ENCODE data around the gene CCNI2. TPM values are rescaled to one million over a fixed set of nuclear protein-coding genes. Genes with fewer than 3 reads are reported as not detected.
A peak's percentile ranks its signal among the peaks of the same experiment; 100 is the strongest.

CCNI2 gene
- total and polyA plus RNA-seq, 9 of the 15 experiments (the other 6 are each of a cell fraction or from before 2014, with no cell fraction given), result 0.05 to 1.7 (median 0.81) TPM; not detected in 5

DNA sequence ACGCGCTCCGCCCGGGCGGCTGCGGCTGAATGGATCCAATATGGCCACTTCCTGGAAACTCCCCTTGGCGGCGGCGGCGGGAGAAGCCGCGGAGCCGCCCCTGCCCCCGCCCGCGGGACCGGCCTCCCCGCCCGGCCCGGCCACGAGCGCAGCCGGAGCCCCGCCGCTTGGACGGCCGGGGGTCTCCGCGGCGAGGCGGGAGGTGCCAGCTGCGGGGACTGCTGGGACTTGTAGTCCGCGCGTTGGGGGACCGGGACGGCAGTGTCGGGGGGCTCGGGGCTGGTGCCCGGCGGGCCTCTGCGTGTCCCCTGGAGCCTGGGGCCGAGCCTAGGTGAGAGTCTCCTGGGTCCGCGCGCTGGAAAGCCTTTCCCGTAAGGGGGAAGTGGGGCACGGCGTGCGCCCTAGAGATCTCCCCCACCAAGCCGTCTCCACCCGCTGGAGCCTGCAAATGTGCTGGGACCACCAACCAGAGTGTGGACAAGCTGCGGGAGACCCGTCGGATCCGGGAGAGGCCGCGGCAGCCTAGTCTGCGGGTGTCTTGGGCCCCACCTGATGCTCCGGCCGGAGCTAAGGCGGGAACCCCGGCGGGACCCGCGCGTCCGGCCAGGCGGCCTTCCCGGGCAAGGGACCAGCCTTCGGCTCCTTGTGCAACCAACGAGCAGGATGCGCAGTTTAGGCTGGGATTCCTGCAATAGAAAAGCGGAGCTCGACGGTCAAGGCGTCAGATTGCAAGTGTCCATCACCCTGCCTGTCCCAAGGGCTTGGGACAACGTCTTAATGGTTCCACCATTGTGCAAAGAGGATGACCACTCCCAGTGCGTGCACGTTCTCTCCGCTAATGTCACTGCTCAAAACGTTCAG lies 30.2 kb downstream of the CCNI2 start, which contains the start of gene SEPTIN8:
Gene SEPTIN8 (minus strand): TSS at position 31 of the 861 bp plus-strand sequence. CDS start 102 bp downstream, outside the sequence.
- intact Hi-C loops (cut with micrococcal nuclease) (loop anchor here (2.0 kb wide), 1 partner anchor 43 kb away; no protein-coding TSS in a partner anchor), in situ Hi-C loops (cut with MboI) (no loop called here)
- Histone ChIP-seq H3K27ac (ENCODE audit: extremely low read depth, low read depth, low read length) (peak within 1 kb of the TSS; percentile 79), H3K9me3 (replicated peaks; ENCODE audit: control insufficient read depth, insufficient read depth, low read depth, low read length) (no peaks in the 10 kb centered on the region), H3K4me3 (peak within 1 kb of the TSS; percentile 58), H2AFZ (ENCODE audit: low read depth, low read length) (peak within 1 kb of the TSS; percentile 93), H3K4me1 (replicated peaks in 1 of 2; ENCODE audit: control insufficient read depth in 2 of 2, insufficient read depth in 2 of 2, low read length in 2 of 2) (peaks cover 53 to 60% of the 10 kb centered on the region in 2 experiments), H3K36me3 (ENCODE audit: control insufficient read depth, insufficient read depth, low read length) (peaks cover 22% of the 10 kb centered on the region; the same call in 2 of the 3 replicates), H3K27me3 (ENCODE audit: control insufficient read depth in 2 of 2, insufficient read depth in 2 of 2, low read length in 2 of 2) (no peaks in the 10 kb centered on the region), H4K20me1 (replicated peaks; ENCODE audit: control insufficient read depth, insufficient read depth, low read length) (no peaks in the 10 kb centered on the region; the same call in 1 of the 2 replicates), H3K9me1 (ENCODE audit: control insufficient read depth, insufficient read depth, low read length) (no peaks in the 10 kb centered on the region), H3K9ac (ENCODE audit: insufficient read depth in 1 of 2, low read depth in 2 of 2, low read length in 2 of 2) (peak within 1 kb of the TSS; percentile 81 to 95), H3K79me2 (ENCODE audit: control insufficient read depth, insufficient read depth, low read length) (peaks cover 60% of the 10 kb centered on the region), H3K4me2 (ENCODE audit: insufficient read depth, low read length) (peak within 1 kb of the TSS; percentile 88)
- ChIA-PET POLR2A (interaction anchor here (0.5 to 2.9 kb wide), 11 partner anchors 9 to 485 kb away, joined by 3 to 10 read pairs (median 4); partner anchors contain the start of gene RAD50), CTCF (ENCODE audit: low intra/inter-chr PET ratio) (interaction anchor here (0.7 kb wide), 1 partner anchor 116 kb away, joined by 3 read pairs; no protein-coding TSS in a partner anchor)
- ATAC-seq (peak; percentile 43), FAIRE-seq (peak; percentile 65), DNase-seq (ENCODE audit: extremely low read depth in 1 of 4, low spot score in 3 of 4) (peak; percentile 73 to 87 (median 82))
- WGBS (ENCODE audit: insufficient coverage, low coverage, missing lambda C conversion rate), result 3% methylated on average over 47 of the region's 82 CpGs
- TSS peak; percentile 56 for BruUV-seq (replicated peaks)
- TF ChIP-seq SIX5 (IDR thresholded peaks at IDR 0.05; ENCODE audit: borderline replicate concordance in 1 of 2, insufficient read depth in 1 of 2, low read depth in 1 of 2, low read length in 2 of 2) (peak; percentile 35 to 45; a peak in 2 of 4 replicates), MBD2 (IDR thresholded peaks at IDR 0.05; ENCODE audit: borderline replicate concordance, low read depth) (0 out of 2 replicates have a peak, but pooled peaks have one; percentile 10), ZNF583 (CRISPR knock-in tag; IDR thresholded peaks at IDR 0.05) (0 out of 2 replicates have a peak, but pooled peaks have one; percentile 8), TEAD1 (CRISPR knock-in tag; IDR thresholded peaks at IDR 0.05) (0 out of 4 replicates have a peak, but pooled peaks of 1 of the 2 experiments have one; percentile 17), LCOR (CRISPR knock-in tag; IDR thresholded peaks at IDR 0.05) (peak; percentile 56), ZNF384 (IDR thresholded peaks at IDR 0.05; ENCODE audit: low read depth, low read length) (no peak), ZNF143 (CRISPR knock-in tag; IDR thresholded peaks at IDR 0.05) (peak; percentile 63), RCOR1 (IDR thresholded peaks at IDR 0.05; ENCODE audit: borderline replicate concordance in 1 of 2, low read depth in 2 of 2, low read length in 2 of 2) (peak in 1 of 2 experiments; percentile 44; a peak in 1 of 4 replicates), WHSC1 (IDR thresholded peaks at IDR 0.05; ENCODE audit: low read length) (no peak), SIN3B (IDR thresholded peaks at IDR 0.05; ENCODE audit: low read depth) (peak; percentile 37; the same call in 1 of the 2 replicates)
- TF ChIP-seq, protein P1, sequence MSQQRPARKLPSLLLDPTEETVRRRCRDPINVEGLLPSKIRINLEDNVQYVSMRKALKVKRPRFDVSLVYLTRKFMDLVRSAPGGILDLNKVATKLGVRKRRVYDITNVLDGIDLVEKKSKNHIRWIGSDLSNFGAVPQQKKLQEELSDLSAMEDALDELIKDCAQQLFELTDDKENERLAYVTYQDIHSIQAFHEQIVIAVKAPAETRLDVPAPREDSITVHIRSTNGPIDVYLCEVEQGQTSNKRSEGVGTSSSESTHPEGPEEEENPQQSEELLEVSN (IDR thresholded peaks at IDR 0.05; ENCODE audit: borderline replicate concordance in 1 of 2, extremely low read depth in 1 of 2, insufficient read depth in 1 of 2, insufficient read length in 1 of 2, low read depth in 1 of 2, low read length in 1 of 2, poor library complexity in 1 of 2, severe bottlenecking in 1 of 2), result peak; percentile 54 to 91
- TF ChIP-seq, protein P2, sequence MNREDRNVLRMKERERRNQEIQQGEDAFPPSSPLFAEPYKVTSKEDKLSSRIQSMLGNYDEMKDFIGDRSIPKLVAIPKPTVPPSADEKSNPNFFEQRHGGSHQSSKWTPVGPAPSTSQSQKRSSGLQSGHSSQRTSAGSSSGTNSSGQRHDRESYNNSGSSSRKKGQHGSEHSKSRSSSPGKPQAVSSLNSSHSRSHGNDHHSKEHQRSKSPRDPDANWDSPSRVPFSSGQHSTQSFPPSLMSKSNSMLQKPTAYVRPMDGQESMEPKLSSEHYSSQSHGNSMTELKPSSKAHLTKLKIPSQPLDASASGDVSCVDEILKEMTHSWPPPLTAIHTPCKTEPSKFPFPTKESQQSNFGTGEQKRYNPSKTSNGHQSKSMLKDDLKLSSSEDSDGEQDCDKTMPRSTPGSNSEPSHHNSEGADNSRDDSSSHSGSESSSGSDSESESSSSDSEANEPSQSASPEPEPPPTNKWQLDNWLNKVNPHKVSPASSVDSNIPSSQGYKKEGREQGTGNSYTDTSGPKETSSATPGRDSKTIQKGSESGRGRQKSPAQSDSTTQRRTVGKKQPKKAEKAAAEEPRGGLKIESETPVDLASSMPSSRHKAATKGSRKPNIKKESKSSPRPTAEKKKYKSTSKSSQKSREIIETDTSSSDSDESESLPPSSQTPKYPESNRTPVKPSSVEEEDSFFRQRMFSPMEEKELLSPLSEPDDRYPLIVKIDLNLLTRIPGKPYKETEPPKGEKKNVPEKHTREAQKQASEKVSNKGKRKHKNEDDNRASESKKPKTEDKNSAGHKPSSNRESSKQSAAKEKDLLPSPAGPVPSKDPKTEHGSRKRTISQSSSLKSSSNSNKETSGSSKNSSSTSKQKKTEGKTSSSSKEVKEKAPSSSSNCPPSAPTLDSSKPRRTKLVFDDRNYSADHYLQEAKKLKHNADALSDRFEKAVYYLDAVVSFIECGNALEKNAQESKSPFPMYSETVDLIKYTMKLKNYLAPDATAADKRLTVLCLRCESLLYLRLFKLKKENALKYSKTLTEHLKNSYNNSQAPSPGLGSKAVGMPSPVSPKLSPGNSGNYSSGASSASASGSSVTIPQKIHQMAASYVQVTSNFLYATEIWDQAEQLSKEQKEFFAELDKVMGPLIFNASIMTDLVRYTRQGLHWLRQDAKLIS (CRISPR knock-in tag; IDR thresholded peaks at IDR 0.05), result peak; percentile 67; the same call in 1 of the 2 replicates
- TF ChIP-seq, protein P3, sequence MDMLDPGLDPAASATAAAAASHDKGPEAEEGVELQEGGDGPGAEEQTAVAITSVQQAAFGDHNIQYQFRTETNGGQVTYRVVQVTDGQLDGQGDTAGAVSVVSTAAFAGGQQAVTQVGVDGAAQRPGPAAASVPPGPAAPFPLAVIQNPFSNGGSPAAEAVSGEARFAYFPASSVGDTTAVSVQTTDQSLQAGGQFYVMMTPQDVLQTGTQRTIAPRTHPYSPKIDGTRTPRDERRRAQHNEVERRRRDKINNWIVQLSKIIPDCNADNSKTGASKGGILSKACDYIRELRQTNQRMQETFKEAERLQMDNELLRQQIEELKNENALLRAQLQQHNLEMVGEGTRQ (CRISPR knock-in tag; IDR thresholded peaks at IDR 0.05), result no peak

Measured in K562 (cell line).